IMR-90 (cell line): ENCODE measurements around the gene INSR. TPM values are rescaled to one million over a fixed set of nuclear protein-coding genes. Genes with fewer than 3 reads are reported as not detected.

Experiments used
- ATAC-seq: fragments of 200-7000 bp; cut with Tn5 transposase; 2 replicates; pipeline ENCODE4 v1.9.1; 2020; ENCODE audit warnings: low read depth, mild to moderate bottlenecking, moderate library complexity
- BruUV-seq: library from RNA; stranded (reverse); fragments of 400-500 nt; replicated peaks from 2 replicates; lab custom pipeline; 2021; lab: Mats Ljungman, UMichigan
- CTCF ChIA-PET: fragments of 300-600 bp; formaldehyde crosslinking; extraction: SDS; loops from one replicate; lab custom pipeline; 2021; ENCODE audit warnings: antibody characterized with exemption; lab: Yijun Ruan, JAX
- POLR2A ChIA-PET: fragments of 300-600 bp; sonication (Branson Sonifier 250); formaldehyde crosslinking; loops from one replicate; lab custom pipeline; 2022; ENCODE audit warnings: antibody characterized with exemption; ENCODE audit not compliant: unreplicated experiment; lab: Charles Lee
- DNase-seq: peaks from one replicate; pipeline ENCODE4 v3.0.0; 2013
- H2AFZ ChIP-seq: replicated peaks from 2 replicates; pipeline ENCODE3; 2013; ENCODE audit warnings: low read length, mild to moderate bottlenecking; ENCODE audit not compliant: poor library complexity
- H2AK5ac ChIP-seq: 2 replicates; pipeline ENCODE4 v1.6.1; 2013; ENCODE audit warnings: low read depth, low read length, inconsistent platforms
- H2AK9ac ChIP-seq: replicated peaks from 2 replicates; pipeline ENCODE3; 2013; ENCODE audit warnings: mild to moderate bottlenecking, low read depth, low read length, moderate library complexity; ENCODE audit not compliant: poor library complexity
- H2BK120ac ChIP-seq: 2 replicates; pipeline ENCODE4 v1.6.1; 2013; ENCODE audit warnings: low read depth, low read length, inconsistent platforms
- H2BK15ac ChIP-seq: 3 replicates; pipeline ENCODE4 v1.6.1; 2013; ENCODE audit warnings: low read depth, low read length, inconsistent platforms
- H2BK20ac ChIP-seq: 2 replicates; pipeline ENCODE4 v1.6.1; 2013; ENCODE audit warnings: low read depth, mild to moderate bottlenecking, inconsistent platforms, low read length, moderate library complexity
- H2BK5ac ChIP-seq: 2 replicates; pipeline ENCODE4 v1.6.1; 2013; ENCODE audit warnings: mild to moderate bottlenecking, low read depth, low read length, inconsistent platforms; ENCODE audit not compliant: poor library complexity, severe bottlenecking
- H3K14ac ChIP-seq: replicated peaks from 2 replicates; pipeline ENCODE4 v1.6.1; 2013; ENCODE audit warnings: low read depth, low read length, inconsistent platforms
- H3K18ac ChIP-seq: 2 replicates; pipeline ENCODE4 v1.6.1; 2013; ENCODE audit warnings: low read depth, low read length, control low read depth
- H3K23ac ChIP-seq: 2 replicates; pipeline ENCODE4 v1.6.1; 2013; ENCODE audit warnings: low read depth, low read length, inconsistent platforms
- H3K27ac ChIP-seq: 2 replicates; pipeline ENCODE4 v1.5.1; 2013; ENCODE audit warnings: mild to moderate bottlenecking, control low read depth, low read length; ENCODE audit not compliant: insufficient read depth
- H3K27me3 ChIP-seq: 2 replicates; pipeline ENCODE4 v1.6.1; 2013; ENCODE audit warnings: low read length; ENCODE audit not compliant: control insufficient read depth, insufficient read depth
- H3K36me3 ChIP-seq: 2 replicates; pipeline ENCODE4 v1.6.1; 2013; ENCODE audit warnings: low read length, mixed read lengths; ENCODE audit not compliant: control insufficient read depth, insufficient read depth
- H3K4ac ChIP-seq: 2 replicates; pipeline ENCODE4 v1.6.1; 2013; ENCODE audit warnings: low read depth, low read length, inconsistent platforms
- H3K4me1 ChIP-seq: 2 replicates; pipeline ENCODE4 v1.6.1; 2013; ENCODE audit warnings: low read length, mixed read lengths; ENCODE audit not compliant: control insufficient read depth, insufficient read depth
- H3K4me2 ChIP-seq: 2 replicates; pipeline ENCODE4 v1.6.1; 2013; ENCODE audit warnings: low read depth, mild to moderate bottlenecking, control low read depth, low read length, moderate library complexity
- H3K4me3 ChIP-seq: 2 replicates; pipeline ENCODE4 v1.5.1; 2013; ENCODE audit warnings: low read depth, mild to moderate bottlenecking, control low read depth, low read length, moderate library complexity; ENCODE audit not compliant: insufficient read depth
- H3K56ac ChIP-seq: 2 replicates; pipeline ENCODE4 v1.6.1; 2013; ENCODE audit warnings: low read length, inconsistent platforms; ENCODE audit not compliant: insufficient read depth; ENCODE audit errors: extremely low read depth
- H3K79me1 ChIP-seq, 2 experiments: 2 replicates each; pipeline ENCODE4 v1.6.1; 2013; ENCODE audit warnings: low read length in 2 of 2, inconsistent platforms in 1 of 2, low read depth in 1 of 2
- H3K9ac ChIP-seq: 2 replicates; pipeline ENCODE4 v1.6.1; 2013; ENCODE audit warnings: low read depth, low read length, control low read depth
- H3K9me1 ChIP-seq: 2 replicates; pipeline ENCODE4 v1.6.1; 2013; ENCODE audit warnings: low read length, inconsistent platforms; ENCODE audit not compliant: insufficient read depth
- H3K9me3 ChIP-seq: 2 replicates; pipeline ENCODE4 v1.6.1; 2013; ENCODE audit warnings: low read length; ENCODE audit not compliant: control insufficient read depth, insufficient read depth
- H4K20me1 ChIP-seq: 2 replicates; pipeline ENCODE4 v1.6.1; 2013; ENCODE audit warnings: low read length, inconsistent platforms; ENCODE audit not compliant: insufficient read depth
- H4K5ac ChIP-seq: 2 replicates; pipeline ENCODE4 v1.6.1; 2013; ENCODE audit warnings: mild to moderate bottlenecking, low read depth, low read length, control low read depth
- H4K8ac ChIP-seq, 2 experiments: 2 replicates each; pipeline ENCODE4 v1.6.1; 2013; ENCODE audit warnings: low read depth in 2 of 2, low read length in 2 of 2, control low read depth in 1 of 2, inconsistent platforms in 1 of 2
- H4K91ac ChIP-seq: 2 replicates; pipeline ENCODE4 v1.6.1; 2013; ENCODE audit warnings: low read depth, low read length, inconsistent platforms; ENCODE audit not compliant: insufficient read depth
- MAZ ChIP-seq: IDR thresholded peaks from 2 replicates; pipeline ENCODE4 v1.6.1; 2012; ENCODE audit warnings: low read depth, mild to moderate bottlenecking, low read length, improper control_type of control experiment, moderate library complexity, borderline replicate concordance
- NFE2L2 ChIP-seq: fragments of 150-350 bp; IDR thresholded peaks from 2 replicates; pipeline ENCODE4 v1.6.1; 2016; ENCODE audit warnings: low read depth, mild to moderate bottlenecking, low read length
- SMC3 ChIP-seq: fragments of 150-350 bp; IDR thresholded peaks from 2 replicates; pipeline ENCODE4 v1.6.1; 2016; ENCODE audit warnings: low read depth, mild to moderate bottlenecking, antibody characterized with exemption, low read length, moderate library complexity
- WGBS, 2 experiments: methylation state at CpG; one replicate each; pipeline versions ENCODE4 v1.1.5 to v1.1.7; 2013; ENCODE audit warnings: missing lambda C conversion rate in 2 of 2; ENCODE audit not compliant: insufficient read length in 1 of 2; ENCODE audit errors: extremely low coverage in 2 of 2; 5-methylcytosine and 5-hydroxymethylcytosine counted together
- dilution Hi-C: fragments of 300-500 bp; cut with HindIII; formaldehyde crosslinking; loops from one replicate; pipeline ENCODE4 v1.14.3; 2018; ENCODE audit warnings: low sequenced_read_pairs; ENCODE audit not compliant: unreplicated experiment
- in situ Hi-C: fragments of 300-500 bp; cut with MboI; formaldehyde crosslinking; loops from 3 replicates; pipeline ENCODE4 v1.14.3; 2019; ENCODE audit warnings: low sequenced_read_pairs, inconsistent platforms, mixed read lengths
- intact Hi-C: fragments of 100-400 bp; cut with micrococcal nuclease; formaldehyde crosslinking; loops from 2 replicates; pipeline ENCODE4 v1.10.0; 2022
- polyA plus RNA-seq, 3 experiments: library from polyadenylated mRNA; depleted of rRNA; stranded (reverse); fragments of >200 nt; gene quantifications; 2 replicates each; pipeline ENCODE4 v1.2.3, GENCODE V29; 2012; ENCODE audit warnings: low replicate concordance in 1 of 3
- total RNA-seq: library from RNA; depleted of rRNA; stranded (reverse); fragments of >200 nt; gene quantifications from 2 replicates; pipeline ENCODE4 v1.2.3, GENCODE V29; 2012

INSR gene
- total and polyA plus RNA-seq, 2 of the 4 experiments (the other 2 are of a cell fraction), result 2.8 to 7.9 TPM

GRCh38 chr19:7101498-7102253 lies 192.5 kb downstream of the INSR start:
- dilution Hi-C loops, result no loop called here
- in situ Hi-C loops, result loop anchor here (5.0 to 25.0 kb wide), 2 partner anchors 241 to 711 kb away; no protein-coding TSS in a partner anchor

More at GRCh38 chr19:7101498-7102253, 192.5 kb downstream of the INSR start:
- POLR2A ChIA-PET, result no interaction called here
- Histone ChIP-seq H4K5ac (no peak overlapping the region), H2BK5ac (no peak overlapping the region), H3K36me3 (no peaks in the 10 kb centered on the region), H2BK120ac (no peak overlapping the region), H3K27ac (no peak overlapping the region), H2AFZ (no peak overlapping the region), H3K4me2 (no peak overlapping the region), H3K9me1 (no peaks in the 10 kb centered on the region), H3K56ac (no peak overlapping the region), H3K4me1 (no peaks in the 10 kb centered on the region), H3K9me3 (peaks cover 3% of the 10 kb centered on the region; the same call in 1 of the 2 replicates), H3K79me1 (no peaks in the 10 kb centered on the region; a peak in 1 of 4 replicates), H2AK9ac (no peak overlapping the region), H3K18ac (no peak overlapping the region), H3K4ac (no peak overlapping the region), H4K91ac (no peak overlapping the region), H2BK15ac (no peak overlapping the region), H4K8ac (no peak overlapping the region), H2AK5ac (no peak overlapping the region), H3K9ac (no peak overlapping the region), H3K14ac (no peak overlapping the region), H2BK20ac (no peak overlapping the region), H4K20me1 (no peaks in the 10 kb centered on the region), H3K4me3 (no peak overlapping the region), H3K23ac (no peak overlapping the region), H3K27me3 (peaks cover 2% of the 10 kb centered on the region; the same call in 1 of the 2 replicates)
- TF ChIP-seq SMC3 (no peak), MAZ (no peak), NFE2L2 (no peak)
- DNase-seq (no peak), ATAC-seq (no peak)
- WGBS, 2 experiments, result 100% methylated on average over 1 of the region's 19 CpGs; no CpG with 5 or more reads in 1 of the 2 experiments
- BruUV-seq, result no TSS peak
- CTCF ChIA-PET, result interaction anchor here (1.0 to 2.6 kb wide), 4 partner anchors 47 to 253 kb away, joined by 3 to 12 read pairs (median 4); no protein-coding TSS in a partner anchor
- intact Hi-C loops, result loop anchor here (1.0 to 2.0 kb wide), 4 partner anchors 48 to 279 kb away; no protein-coding TSS in a partner anchor
